ENCODE data around the gene ZNF358.

Gene ZNF358

GRCh38 chr19:7526059-7526929, 10.4 kb downstream of the ZNF358 start:
- no peak for TF ChIP-seq CTCF (IDR thresholded peaks at IDR 0.05; ENCODE audit: poor library complexity, severe bottlenecking)
- ATAC-seq (ENCODE audit: low read depth): no peak

GRCh38 chr19:7527516-7528191, 11.8 kb downstream of the ZNF358 start:
- TF ChIP-seq CTCF (IDR thresholded peaks at IDR 0.05; ENCODE audit: poor library complexity, severe bottlenecking): no peak
- H3K4me1 ChIP-seq (ENCODE audit: insufficient read depth, poor library complexity, severe bottlenecking): no peaks in the 10 kb centered on the region
- H3K27ac ChIP-seq (ENCODE audit: poor library complexity, severe bottlenecking): no peak overlapping the region
- no peaks in the 10 kb centered on the region for H3K9me3 ChIP-seq (ENCODE audit: severe bottlenecking)
- peaks cover 7% of the 10 kb centered on the region; the same call in 1 of the 2 replicates for H3K36me3 ChIP-seq (ENCODE audit: low read depth)
- no peaks in the 10 kb centered on the region for H3K27me3 ChIP-seq (ENCODE audit: insufficient read depth, poor library complexity, severe bottlenecking)
- DNase-seq (ENCODE audit: low spot score): no peak
- ATAC-seq (ENCODE audit: low read depth): no peak
- H3K4me3 ChIP-seq (ENCODE audit: severe bottlenecking): no peak overlapping the region

More at GRCh38 chr19:7526059-7526929, 10.4 kb downstream of the ZNF358 start:
- Histone ChIP-seq H3K4me3 (ENCODE audit: severe bottlenecking) (no peak overlapping the region), H3K9me3 (ENCODE audit: severe bottlenecking) (no peaks in the 10 kb centered on the region), H3K4me1 (ENCODE audit: insufficient read depth, poor library complexity, severe bottlenecking) (no peaks in the 10 kb centered on the region), H3K36me3 (ENCODE audit: low read depth) (peaks cover 7% of the 10 kb centered on the region; the same call in 1 of the 2 replicates), H3K27ac (ENCODE audit: poor library complexity, severe bottlenecking) (no peak overlapping the region), H3K27me3 (ENCODE audit: insufficient read depth, poor library complexity, severe bottlenecking) (no peaks in the 10 kb centered on the region)
- no peak for DNase-seq (ENCODE audit: low spot score)

DNA sequence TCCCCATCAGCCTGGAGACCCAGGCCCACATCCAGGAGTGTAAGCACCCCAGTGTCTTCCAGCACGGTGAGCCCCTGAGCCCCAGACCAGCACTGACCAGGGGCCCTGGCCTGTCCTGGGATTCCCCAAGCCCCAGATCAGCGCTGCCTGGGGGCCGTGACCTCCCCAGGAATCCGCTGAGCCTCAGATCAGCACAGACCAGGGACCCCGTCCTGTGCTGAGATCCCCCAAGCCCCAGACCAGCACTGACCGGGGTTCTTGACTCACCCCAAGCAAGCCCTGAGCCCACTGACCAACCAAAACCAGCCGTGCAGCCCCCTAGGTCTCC, 12.3 kb downstream of the ZNF358 start:
- Histone ChIP-seq H3K36me3 (ENCODE audit: low read depth) (peaks cover 7% of the 10 kb centered on the region; the same call in 1 of the 2 replicates), H3K4me1 (ENCODE audit: insufficient read depth, poor library complexity, severe bottlenecking) (no peaks in the 10 kb centered on the region), H3K9me3 (ENCODE audit: severe bottlenecking) (no peaks in the 10 kb centered on the region), H3K27me3 (ENCODE audit: insufficient read depth, poor library complexity, severe bottlenecking) (no peaks in the 10 kb centered on the region), H3K4me3 (ENCODE audit: severe bottlenecking) (no peak overlapping the region), H3K27ac (ENCODE audit: poor library complexity, severe bottlenecking) (no peak overlapping the region)
- ATAC-seq (ENCODE audit: low read depth): no peak
- TF ChIP-seq CTCF (IDR thresholded peaks at IDR 0.05; ENCODE audit: poor library complexity, severe bottlenecking): no peak
- DNase-seq (ENCODE audit: low spot score): no peak

DNA sequence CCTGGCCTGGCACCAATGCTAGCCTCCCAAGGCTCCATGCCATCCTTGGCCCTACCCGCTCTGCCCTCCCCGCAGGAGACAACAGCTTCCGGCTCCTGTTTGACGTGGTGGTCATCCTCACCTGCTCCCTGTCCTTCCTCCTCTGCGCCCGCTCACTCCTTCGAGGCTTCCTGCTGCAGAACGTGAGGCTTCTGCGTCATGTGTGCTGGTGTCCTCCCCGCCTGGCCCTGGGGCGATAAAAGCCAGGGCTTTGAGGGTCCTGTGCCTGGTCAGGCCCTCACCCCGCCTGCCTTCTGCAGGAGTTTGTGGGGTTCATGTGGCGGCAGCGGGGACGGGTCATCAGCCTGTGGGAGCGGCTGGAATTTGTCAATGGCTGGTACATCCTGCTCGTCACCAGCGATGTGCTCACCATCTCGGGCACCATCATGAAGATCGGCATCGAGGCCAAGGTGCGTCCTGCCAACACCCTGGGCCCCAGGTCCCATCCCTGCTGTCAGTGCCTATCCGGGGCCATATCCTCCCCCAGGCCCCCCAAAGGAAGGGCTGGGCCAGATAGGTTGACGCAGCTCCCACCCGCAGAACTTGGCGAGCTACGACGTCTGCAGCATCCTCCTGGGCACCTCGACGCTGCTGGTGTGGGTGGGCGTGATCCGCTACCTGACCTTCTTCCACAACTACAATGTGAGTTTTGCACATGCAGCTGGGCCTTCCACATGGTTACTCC, 12.8 kb downstream of the ZNF358 start:
- H3K4me1 ChIP-seq (ENCODE audit: insufficient read depth, poor library complexity, severe bottlenecking): no peaks in the 10 kb centered on the region
- H3K36me3 ChIP-seq (ENCODE audit: low read depth): peaks cover 7% of the 10 kb centered on the region; the same call in 1 of the 2 replicates
- ATAC-seq (ENCODE audit: low read depth): no peak
- no peak overlapping the region for H3K27ac ChIP-seq (ENCODE audit: poor library complexity, severe bottlenecking)
- no peaks in the 10 kb centered on the region for H3K9me3 ChIP-seq (ENCODE audit: severe bottlenecking)
- DNase-seq (ENCODE audit: low spot score): no peak
- no peaks in the 10 kb centered on the region for H3K27me3 ChIP-seq (ENCODE audit: insufficient read depth, poor library complexity, severe bottlenecking)
- H3K4me3 ChIP-seq (ENCODE audit: severe bottlenecking): no peak overlapping the region
- TF ChIP-seq CTCF (IDR thresholded peaks at IDR 0.05; ENCODE audit: poor library complexity, severe bottlenecking): no peak
